ENCODE results near the gene TDRD15.

GRCh38 chr2:21097331-21097730, 26.4 kb upstream of the TDRD15 start:
- no peak for TF ChIP-seq POLR2AphosphoS5 (IDR thresholded peaks at IDR 0.05)
- TF ChIP-seq EP300 (IDR thresholded peaks at IDR 0.05), result no peak

All from upper lobe of left lung (tissue), 4 donors.